Vagina (tissue), 2 donors: ENCODE measurements around the gene TIPARP.
A peak's percentile ranks its signal among the peaks of the same experiment; 100 is the strongest.

Source experiments
- CTCF ChIP-seq, 3 experiments: fragments of 450-650 bp in 2 of 3; fragments of 200-600 bp in 1 of 3; sonication (generic) in 1 of 3; IDR thresholded peaks; one replicate each; pipeline ENCODE4 v1.5.1; 2017 to 2019; ENCODE audit warnings: antibody characterized with exemption in 3 of 3, mild to moderate bottlenecking in 2 of 3, moderate library complexity in 2 of 3
- POLR2A ChIP-seq, 2 donors: fragments of 450-650 bp; IDR thresholded peaks; one replicate each; pipeline ENCODE4 v1.6.1; 2017; ENCODE audit warnings: antibody characterized with exemption in 2 of 2, mild to moderate bottlenecking in 2 of 2, moderate library complexity in 2 of 2
- POLR2AphosphoS5 ChIP-seq, 2 donors: sonication (generic); formaldehyde crosslinking; IDR thresholded peaks; one replicate each; pipeline ENCODE4 v1.9.0; 2017; ENCODE audit warnings: antibody characterized with exemption in 2 of 2, mild to moderate bottlenecking in 2 of 2, low read depth in 1 of 2; ENCODE audit not compliant: insufficient read depth in 1 of 2

- TF ChIP-seq POLR2A (IDR thresholded peaks at IDR 0.05) (peak; percentile 93 to 97), CTCF (IDR thresholded peaks at IDR 0.05) (peak; percentile 29 to 69 (median 65)), POLR2AphosphoS5 (IDR thresholded peaks at IDR 0.05; ENCODE audit: insufficient read depth in 1 of 2, low read depth in 1 of 2) (peak; percentile 91 to 99)
Observed at GRCh38 chr3:156674046-156674910, at the start of gene TIPARP.
